ENCODE results near the gene ELMO1. TPM values are rescaled to one million over a fixed set of nuclear protein-coding genes. Genes with fewer than 3 reads are reported as not detected.

Gene ELMO1
- total RNA-seq, 1 donor from 2014 or later: 43.4 TPM

DNA sequence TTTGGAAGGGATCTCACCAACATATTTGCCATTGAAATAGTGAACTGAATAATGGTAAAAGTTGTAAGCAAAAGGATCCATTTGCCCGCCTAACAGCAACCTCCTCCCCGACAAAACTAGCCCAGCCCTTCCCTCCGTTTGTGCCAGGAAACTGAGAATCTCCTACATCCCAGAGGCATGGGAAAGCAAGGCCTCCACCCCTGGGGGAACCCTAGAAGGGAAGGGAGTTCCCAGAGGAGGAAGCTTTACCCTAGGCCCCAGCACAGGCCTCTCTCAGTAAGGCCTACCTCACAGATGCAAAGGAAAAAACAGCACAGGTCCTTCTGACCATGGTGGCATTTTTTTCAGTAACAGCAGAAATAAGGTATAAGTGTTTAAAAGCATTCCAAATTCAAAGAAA lies 229.7 kb downstream of the ELMO1 start:
- no peak for DNase-seq (ENCODE audit: low spot score)

DNA sequence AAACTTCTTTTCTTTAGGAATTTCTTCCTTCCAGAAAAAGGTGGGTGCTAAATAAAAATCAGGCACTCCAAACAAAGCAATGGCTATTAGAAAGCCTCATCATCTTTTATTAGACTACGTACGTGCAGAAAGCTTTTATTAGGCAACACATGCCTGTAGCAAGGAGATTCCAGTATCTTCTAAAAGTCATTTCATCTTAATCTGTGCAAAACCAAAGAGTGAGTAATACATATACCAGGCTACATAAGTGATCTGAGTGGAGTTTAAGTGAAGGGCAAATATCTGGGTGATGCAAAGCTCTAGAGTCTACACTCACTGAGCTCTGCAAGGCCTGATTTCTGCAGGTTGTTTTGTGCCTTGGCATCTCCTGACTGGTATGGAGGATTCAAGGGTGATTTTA lies 231.7 kb downstream of the ELMO1 start:
- DNase-seq (ENCODE audit: low spot score): no peak

DNA sequence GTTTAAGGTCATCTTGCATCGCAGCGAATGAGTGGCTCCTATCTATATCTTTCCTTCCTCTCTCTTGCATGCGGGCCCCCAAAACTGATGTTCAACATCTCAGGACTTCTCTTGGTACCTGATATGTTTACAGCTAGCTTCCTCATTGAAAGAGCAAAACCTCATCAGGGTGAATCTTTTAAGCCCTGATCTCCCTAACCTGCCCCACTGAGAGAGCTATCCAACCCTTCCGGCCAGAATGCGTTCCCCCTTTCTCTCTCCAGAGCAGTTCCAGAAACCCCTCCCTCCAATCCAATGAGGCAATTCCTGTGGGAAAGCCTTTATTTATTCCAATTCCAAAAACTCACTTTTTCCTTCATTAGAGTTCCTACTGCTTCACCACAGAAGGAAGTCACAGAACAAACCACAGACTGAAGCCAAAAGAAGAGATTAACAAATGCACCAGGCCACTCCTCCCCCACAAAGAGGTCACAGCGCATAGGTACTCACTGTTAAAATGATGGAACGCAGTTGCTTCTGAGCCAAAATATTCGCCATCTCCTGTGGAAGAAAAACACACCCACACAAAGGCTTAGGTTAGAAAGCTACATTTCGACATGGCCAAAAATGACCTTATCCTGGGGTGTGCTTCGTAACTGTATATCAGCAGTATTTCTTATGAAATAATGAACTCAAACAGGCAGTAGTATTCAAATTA lies 232.4 kb downstream of the ELMO1 start:
- no peak for DNase-seq (ENCODE audit: low spot score)

DNA sequence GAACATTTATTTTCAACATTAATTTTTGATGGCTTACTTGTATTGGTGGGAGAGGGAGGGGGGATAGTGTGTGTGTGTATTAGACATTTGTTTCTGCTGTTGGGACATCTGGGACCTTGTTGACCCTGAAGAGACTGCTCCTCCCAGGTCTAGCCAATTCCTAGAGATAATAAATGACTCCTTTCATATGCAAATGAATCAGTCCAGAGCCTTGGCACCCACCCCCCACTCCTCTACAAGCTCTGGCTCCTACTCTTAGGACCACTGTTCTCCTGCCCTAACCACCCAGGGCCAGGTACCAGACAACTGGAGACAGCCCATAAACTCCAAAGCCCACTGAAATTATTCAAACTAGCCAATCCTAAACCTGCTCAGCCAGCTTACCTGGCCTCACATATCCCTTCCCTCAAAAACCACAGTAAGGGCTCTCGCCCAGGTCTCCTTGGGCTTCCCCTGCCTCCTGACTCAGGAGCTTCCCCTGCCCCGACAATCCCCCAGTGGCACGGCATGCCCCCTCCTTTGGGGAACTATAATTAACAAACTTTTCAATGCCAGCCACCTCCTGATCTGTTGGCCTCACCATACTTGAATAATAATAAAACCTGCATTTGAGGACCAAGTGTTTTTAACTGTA lies 233.3 kb downstream of the ELMO1 start:
- DNase-seq (ENCODE audit: low spot score): no peak

DNA sequence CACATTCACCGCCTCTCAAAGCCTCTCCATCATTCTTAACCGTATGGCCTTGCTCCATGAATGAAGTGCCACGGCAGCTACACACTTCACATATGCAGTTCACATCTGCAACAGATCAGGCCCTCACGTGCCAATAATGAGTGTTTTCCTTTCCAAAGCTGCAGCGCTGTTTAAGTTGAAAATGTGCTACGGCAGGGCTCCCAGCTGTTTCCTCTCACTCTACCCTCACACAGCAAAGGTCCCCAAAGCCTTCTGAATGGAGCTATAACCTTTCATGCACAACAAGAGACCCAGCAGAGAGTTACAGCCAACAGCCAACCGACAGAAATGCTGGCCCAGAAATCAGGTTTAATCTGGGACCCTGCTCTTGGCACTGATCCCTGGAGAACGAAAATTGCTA lies 236.1 kb downstream of the ELMO1 start:
- no peak for DNase-seq (ENCODE audit: low spot score)

DNA sequence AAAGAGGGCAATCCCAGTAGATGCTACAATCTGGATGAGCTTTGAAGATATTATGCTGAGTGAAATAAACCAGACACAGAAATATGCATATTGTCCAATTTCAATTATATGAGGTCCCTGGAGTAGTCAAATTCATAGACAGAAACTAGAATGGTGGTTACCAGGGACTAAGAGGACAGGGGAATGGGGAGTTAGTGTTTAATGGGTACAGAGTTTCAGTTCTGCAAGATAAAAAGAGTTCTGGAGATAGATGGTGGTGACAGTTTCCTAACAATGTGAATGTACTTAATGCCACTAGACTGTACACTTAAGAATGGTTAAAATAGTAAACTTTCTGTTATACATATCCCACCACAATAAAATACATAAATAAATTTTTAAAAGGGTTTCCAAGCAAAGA lies 236.6 kb downstream of the ELMO1 start:
- DNase-seq (ENCODE audit: low spot score): no peak

DNA sequence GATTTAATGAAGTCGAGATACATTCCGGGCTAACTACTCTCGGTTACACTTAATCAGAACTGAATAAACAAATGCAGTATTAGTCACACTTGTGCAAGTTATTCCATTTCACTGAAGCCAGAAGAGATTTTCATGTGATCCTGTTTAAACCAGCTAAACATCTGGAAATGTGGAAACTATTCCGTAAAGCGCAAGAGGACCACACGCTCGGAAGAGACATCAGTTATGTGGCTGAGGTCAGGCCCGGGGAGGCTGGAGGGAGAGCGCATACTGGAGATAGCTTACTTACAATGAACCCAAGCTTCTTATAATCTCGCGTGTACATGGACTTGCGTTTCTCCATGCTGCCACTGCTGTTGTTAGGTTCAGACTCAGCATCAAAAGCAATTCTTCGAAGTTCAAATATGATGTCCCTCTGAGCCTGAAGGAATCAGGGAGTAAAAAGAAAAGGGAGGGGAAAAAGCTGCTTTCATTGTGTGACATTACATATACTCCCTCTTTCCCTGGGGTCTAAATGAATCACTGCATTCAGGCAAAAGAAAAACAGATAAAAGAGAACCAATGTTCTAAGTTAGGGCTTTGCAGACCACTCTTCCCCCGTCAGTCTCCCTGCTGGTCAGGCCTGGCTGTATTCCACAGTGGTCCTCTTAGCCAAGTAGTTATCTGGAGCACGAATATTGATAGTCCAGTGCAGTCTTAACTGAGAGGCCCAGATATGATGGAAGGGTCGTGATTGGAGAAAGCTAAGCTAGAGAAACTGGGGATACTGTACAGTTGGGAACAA lies 237.4 kb downstream of the ELMO1 start:
- DNase-seq (ENCODE audit: low spot score): peak; percentile 39

DNA sequence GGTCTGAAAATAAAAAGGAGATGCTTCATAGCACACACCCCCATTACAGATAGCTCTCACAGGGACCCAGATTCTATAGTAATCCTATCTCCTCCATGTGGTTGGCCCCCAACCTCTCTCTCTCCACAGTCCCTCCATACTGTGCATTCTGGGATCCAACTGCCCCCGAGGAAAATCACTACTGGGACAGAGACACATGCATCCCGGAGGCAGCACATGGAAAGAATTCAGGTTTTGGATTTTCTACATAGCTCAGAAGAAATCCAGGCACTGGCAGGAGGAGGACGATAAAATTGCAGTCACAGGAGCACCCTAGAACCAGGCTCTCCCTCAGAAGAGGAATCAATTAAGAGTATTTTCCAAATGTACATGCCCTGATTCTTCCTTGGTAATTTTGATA lies 239.5 kb downstream of the ELMO1 start:
- no peak for DNase-seq (ENCODE audit: low spot score)

DNA sequence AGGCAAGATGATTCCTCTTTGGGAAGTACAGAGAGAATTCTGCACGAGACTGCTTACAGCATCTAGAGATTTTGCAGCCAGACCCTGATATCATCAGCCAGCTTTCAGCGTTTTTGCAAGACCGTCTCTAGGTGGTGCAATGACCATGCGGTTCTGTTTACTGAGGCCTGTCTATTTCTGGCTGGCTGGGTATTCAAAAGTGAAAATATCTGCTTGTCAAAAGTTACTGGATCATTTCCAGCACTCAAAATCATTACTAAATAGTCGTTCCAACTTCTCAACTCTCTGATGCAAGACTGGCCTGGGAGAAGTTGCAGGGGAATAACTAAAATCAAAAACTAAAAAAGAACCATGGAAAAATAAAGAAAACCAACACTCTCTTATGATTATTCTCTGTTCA lies 240.1 kb downstream of the ELMO1 start:
- peak; percentile 65 for DNase-seq (ENCODE audit: low spot score)

DNA sequence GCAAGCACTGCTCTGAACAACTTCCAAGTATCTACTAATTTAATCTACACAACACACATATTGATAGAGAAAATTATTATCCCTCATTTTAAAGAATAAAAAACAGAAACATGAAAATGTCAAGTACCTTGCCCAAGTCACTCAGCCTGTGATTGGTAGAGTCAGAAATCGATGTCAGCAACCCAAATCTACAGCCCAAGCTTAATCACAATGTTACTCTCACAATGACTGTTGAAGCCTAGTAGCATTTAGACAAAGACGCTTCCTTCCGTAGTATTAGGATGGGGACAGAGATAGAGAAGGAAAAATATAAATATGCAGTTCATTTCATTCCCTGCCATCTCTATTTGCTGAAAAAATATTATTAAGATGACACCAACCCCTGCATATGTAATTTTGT lies 242.5 kb downstream of the ELMO1 start:
- no peak for DNase-seq (ENCODE audit: low spot score)

DNA sequence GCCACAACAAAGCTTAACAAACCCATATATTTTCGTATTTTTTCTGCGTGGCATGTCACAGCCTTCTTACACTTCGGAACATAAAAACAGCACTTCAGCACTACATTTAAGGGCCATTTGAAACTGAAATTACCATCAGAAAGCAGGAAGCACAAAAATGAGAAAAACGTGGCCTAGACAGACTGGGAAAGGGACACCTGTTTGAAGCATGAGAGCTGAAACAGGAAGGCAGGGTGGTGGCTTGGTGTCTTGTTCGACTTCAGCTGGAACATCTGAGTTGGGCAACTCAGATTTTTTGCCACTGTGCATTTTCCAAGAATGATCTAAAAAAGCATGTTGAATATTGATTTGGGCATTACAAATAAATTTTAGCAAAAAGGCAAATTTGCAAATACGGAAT lies 243.2 kb downstream of the ELMO1 start:
- no peak for DNase-seq (ENCODE audit: low spot score)

DNA sequence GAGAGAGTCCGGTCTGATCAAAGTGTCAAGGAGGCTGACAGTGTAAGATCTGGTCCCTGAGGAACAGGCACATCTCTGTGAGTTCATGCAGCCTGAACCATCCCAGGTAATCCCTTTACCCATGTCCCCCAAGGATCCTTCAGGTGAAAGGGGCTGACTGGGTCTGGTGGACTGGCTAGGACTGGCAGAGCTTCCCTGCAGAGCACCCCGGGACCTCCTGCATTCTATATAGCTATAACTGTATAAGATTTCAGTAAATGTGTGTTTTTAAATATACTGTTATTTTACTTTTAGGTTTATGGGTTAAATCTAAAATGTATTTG lies 246.8 kb downstream of the ELMO1 start:
- no peak for DNase-seq (ENCODE audit: low spot score)

DNA sequence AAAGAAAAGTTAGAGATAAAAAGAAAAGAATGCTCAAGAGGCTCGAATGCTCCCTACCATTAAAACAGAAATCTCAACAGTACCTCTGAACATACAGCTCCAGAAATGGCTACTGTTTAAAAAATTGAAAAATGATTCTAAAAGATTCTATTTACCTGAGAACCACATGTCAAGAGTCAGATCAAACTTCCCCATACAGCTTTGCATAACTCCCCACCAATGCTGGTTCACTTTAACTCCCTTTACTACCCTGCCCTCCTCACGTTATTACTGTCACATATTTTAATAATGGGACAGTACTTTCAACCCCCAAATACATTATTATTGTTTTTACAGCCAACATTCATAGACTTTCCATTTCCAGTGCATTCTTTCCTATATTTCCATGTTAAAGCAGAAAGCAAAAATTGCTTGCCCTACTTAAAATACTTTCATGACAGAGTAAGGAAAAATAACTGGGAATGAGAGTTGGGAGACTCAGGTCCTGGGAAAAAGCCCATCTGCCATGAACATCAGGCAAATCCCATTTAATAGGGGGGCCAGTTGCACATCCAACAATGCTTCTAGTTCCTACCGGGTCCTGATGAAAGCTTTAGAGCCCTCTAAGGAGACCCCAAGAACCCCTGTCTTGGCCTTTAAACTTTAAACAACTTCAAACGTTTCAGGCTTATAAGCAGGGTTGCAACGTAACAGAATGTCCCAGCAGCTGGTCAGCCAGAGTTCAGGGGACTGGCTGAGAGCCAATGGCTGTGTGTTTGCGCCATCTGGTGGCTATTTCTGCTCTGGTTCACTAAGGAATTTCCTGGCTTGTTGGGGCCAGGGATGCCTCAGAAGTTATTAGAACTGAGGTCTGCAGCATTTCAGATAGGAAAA lies 247.4 kb downstream of the ELMO1 start:
- DNase-seq (ENCODE audit: low spot score): peak; percentile 88

DNA sequence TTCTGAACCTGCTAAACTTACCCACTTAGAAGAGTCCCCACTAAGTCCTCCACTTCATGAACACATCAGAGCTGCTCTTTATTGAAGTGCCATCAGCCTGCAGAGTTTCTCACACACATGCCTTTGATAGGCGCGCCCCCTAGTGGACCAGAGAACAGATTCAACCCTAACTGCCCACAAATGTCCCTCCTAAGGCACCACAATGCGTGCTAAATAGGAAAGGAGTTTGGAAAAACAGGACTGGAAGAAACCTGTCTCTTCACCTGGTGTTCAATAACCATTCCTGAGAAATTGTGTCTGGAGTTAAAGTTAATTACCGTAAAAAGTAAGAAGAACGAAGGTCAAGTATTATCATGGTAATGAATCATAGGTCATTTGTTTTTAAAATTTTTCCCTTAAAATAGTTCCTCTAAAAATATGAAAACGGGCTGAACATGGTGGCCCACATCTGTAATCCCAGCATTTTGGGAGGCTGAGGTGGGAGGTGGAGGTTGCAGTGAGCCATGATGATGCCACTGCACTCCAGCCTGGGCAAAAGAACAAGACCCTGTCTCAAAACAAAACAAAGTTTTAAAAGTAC lies 249.7 kb downstream of the ELMO1 start:
- peak; percentile 80 for DNase-seq (ENCODE audit: low spot score)

DNA sequence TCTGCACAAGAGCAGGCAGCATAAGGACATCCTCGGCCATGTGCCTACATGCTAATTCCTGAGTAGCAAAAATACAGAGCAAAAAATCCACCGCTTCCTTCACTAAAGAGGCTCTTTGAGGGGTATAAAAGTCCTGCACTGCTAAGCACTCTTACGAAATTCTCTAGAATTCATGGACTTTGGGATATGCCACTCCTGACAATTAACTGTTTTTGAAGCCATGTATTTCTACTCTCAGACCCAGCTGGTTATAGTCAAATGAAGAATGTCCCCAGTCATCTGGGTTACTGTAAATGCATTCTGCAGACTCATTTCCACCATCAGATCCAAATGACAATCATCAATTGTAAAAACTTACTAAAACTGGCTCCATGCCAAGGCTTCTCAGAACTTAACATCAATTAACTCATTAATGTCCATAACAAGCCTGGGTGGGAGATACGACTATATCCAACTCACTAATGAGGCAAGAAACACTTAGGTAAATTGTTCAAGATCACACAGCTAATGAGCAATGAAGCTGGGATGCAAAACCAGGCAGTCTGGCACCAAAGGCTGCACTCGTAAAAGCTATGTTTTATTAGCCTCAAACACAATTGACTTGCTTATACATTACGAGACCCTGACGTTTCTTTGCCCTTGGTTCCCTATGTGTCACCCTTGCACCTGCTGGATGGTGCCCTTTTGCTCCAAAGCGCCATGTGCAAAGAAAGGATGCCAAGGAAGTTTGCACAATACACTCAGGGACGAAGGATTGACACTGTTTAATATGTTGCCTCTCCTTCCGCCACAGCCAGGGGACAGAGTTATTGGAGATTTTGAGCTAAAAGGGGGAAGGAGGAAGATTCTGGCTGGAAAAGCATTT lies 250.4 kb downstream of the ELMO1 start:
- DNase-seq (ENCODE audit: low spot score): no peak

DNA sequence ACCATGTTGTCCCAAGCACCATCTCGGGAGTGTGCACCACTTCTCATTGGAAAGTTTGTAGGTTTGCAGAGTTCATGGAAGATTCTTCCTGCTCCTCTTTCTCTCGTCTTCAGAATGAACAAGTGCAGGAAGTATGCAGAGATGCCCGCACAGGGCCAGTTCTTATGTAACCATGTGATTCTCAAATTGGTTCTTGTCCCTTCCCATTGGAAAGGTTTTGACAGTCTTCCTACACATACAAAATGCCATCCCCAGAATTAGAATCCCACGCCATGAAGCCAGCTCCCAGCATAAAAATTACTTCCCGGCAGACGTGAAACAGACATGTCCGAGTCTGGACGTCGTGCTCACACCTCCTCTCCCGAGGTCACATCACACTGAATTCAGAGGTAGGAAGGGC lies 251.6 kb downstream of the ELMO1 start:
- DNase-seq (ENCODE audit: low spot score): no peak

DNA sequence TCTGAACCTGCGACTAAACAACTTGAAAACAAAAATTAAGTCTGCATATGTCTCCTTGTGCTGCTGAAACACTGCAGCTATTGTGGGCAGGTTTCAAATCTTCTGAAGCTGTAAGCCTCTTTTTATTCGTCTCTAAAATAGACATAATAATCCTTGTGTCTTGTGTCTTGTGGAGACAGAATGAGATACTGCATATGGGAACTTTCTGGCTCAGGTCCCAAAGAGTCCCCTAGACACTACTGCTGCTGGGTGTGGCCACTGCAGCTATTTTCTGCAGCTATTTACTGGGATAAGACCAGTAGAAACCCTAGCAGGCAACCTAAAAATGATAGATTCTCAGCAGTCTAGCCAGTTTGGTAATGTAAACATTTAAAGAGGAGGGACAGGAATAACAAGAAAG lies 252.0 kb downstream of the ELMO1 start:
- no peak for DNase-seq (ENCODE audit: low spot score)

DNA sequence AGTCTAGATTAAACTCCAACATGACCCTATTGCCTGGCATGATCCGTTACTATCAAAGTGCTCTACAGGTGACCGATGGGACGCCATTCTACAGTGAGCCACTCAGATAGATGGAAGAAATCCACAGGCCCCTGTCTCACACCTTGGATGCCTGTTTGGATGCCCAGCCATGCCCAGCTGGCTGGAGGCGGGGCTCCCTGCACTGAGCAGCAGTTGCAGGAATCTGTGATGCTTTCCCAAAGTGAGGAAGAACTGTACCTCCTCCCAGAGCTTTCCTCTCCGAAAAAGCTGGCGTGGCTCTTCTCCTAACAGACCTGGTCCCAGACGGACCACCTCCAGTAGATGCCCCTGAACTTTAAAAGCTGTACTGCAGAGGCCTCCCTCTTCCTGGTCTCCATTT lies 253.3 kb downstream of the ELMO1 start:
- DNase-seq (ENCODE audit: low spot score): no peak

DNA sequence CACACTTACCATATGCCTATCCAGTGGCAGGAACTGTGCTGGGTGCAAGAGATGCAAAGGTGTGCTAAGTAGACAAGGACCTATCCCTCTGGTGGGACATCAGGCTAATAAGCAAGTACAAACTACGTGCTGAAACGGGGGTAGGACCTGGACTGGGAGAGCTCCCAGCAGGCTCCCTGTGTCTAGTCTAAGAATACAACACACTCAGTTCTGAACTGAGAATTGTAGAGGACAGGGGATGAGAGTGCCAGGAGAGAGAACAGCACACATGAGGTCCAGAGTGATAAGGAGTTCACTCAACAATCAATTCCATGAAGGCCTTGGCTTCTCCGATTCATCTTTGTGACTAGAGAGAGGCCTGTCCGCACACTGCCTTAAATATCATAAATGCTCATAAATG lies 253.7 kb downstream of the ELMO1 start:
- no peak for DNase-seq (ENCODE audit: low spot score)

DNA sequence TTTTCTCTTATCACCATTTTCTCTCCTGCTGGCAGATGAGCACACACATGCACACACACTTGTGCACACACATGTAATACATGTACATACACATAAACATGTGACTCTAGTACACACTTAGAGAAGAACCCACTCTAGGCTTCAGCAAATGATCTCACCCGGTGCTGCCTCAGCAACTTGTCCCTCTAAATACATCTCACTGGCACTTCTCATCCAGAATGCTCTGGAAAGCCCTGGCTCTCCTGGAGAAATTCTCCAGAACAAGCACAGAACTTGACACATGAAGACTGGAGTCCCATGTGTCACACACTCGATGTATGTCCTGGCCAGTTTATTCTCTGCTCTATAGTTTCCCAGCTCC lies 254.9 kb downstream of the ELMO1 start:
- DNase-seq (ENCODE audit: low spot score): no peak

Measured in mucosa of gallbladder (tissue), 1 donor.